Measurements from ENCODE around the gene SLC2A1. TPM values are rescaled to one million over a fixed set of nuclear protein-coding genes. Genes with fewer than 3 reads are reported as not detected.

Gene SLC2A1
- total and polyA plus RNA-seq, 9 of the 15 experiments (the other 6 are each of a cell fraction or from before 2014, with no cell fraction given): 12.6 to 153 (median 48.0) TPM

DNA sequence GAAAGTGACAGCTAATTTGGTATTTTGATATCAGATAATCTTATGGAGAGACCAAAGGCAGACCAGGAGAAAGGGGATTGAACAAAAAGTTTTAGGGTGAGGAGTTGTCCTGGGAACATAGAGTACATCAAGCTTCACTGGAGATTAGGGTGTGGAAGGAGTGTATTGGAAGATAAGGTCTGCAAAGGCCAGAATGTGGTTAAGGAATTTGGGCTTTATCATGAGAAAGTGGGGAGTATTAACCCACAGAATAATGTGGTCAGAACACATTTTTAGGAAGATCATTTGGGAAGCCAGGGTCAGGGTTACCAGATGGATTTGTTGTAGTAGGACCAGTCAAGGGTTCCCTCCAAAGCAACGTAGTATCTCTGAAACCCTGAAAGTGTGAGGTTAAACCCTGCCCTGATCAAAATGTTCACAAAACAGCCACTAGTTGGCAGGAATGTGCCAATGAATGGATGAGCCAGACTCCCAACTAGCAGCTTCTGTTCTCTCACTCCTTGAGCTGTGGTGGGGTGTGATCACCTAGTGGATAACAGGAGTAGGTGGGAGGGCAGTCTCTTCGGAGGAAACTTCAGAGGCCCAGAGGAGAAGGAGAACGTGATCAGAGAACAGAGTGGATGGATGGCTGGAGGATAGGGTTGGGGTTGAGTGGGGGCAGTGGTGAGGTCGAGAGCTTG is 35.8 kb downstream of the SLC2A1 start (continued):
- TF ChIP-seq, protein P1, sequence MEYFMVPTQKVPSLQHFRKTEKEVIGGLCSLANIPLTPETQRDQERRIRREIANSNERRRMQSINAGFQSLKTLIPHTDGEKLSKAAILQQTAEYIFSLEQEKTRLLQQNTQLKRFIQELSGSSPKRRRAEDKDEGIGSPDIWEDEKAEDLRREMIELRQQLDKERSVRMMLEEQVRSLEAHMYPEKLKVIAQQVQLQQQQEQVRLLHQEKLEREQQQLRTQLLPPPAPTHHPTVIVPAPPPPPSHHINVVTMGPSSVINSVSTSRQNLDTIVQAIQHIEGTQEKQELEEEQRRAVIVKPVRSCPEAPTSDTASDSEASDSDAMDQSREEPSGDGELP (CRISPR knock-in tag; IDR thresholded peaks at IDR 0.05; ENCODE audit: borderline replicate concordance): no peak
- TF ChIP-seq SMAD4 (CRISPR knock-in tag; conservative IDR thresholded peaks at IDR 0.05) (0 out of 2 replicates have a peak, but pooled peaks have one; percentile 27), CTBP1 (IDR thresholded peaks at IDR 0.05; ENCODE audit: borderline replicate concordance) (peak; percentile 77; the same call in 1 of the 2 replicates), EWSR1 (IDR thresholded peaks at IDR 0.05; ENCODE audit: borderline replicate concordance, low read depth, partially characterized antibody) (no peak), EGR1 (conservative IDR thresholded peaks at IDR 0.05) (peak; percentile 19; the same call in 1 of the 2 replicates), TRIM28 (IDR thresholded peaks at IDR 0.05) (peak; percentile 74), RNF2 (IDR thresholded peaks at IDR 0.05) (peak; percentile 24; the same call in 1 of the 2 replicates), FOXK2 (conservative IDR thresholded peaks at IDR 0.05 in 1 of 2, IDR thresholded peaks at IDR 0.05 in 1 of 2; ENCODE audit: low read depth in 2 of 2) (0 out of 4 replicates have a peak, but pooled peaks of 1 of the 2 experiments have one; percentile 14), STAG1 (CRISPR knock-in tag; IDR thresholded peaks at IDR 0.05; ENCODE audit: borderline replicate concordance) (no peak), XRCC5 (IDR thresholded peaks at IDR 0.05; ENCODE audit: low read depth, low read length) (peak; percentile 86), ZNF24 (IDR thresholded peaks at IDR 0.05) (peak; percentile 63; the same call in 1 of the 2 replicates), RFX1 (IDR thresholded peaks at IDR 0.05) (no peak; the same call in 1 of the 2 replicates), RCOR1 (IDR thresholded peaks at IDR 0.05; ENCODE audit: borderline replicate concordance in 1 of 2, low read depth in 2 of 2, low read length in 2 of 2) (0 out of 4 replicates have a peak, but pooled peaks of 1 of the 2 experiments have one; percentile 53), KLF1 (tag; IDR thresholded peaks at IDR 0.05) (0 out of 2 replicates have a peak, but pooled peaks have one; percentile 10), ETV6 (IDR thresholded peaks at IDR 0.05; ENCODE audit: borderline replicate concordance in 1 of 2, low read depth in 2 of 2, low read length in 1 of 2) (no peak), ETV6 (CRISPR knock-in tag; IDR thresholded peaks at IDR 0.05; ENCODE audit: borderline replicate concordance) (no peak), SMARCE1 (IDR thresholded peaks at IDR 0.05) (0 out of 2 replicates have a peak, but pooled peaks have one; percentile 44), MAZ (CRISPR knock-in tag; conservative IDR thresholded peaks at IDR 0.05 in 1 of 2, IDR thresholded peaks at IDR 0.05 in 1 of 2) (peak in 1 of 2 experiments; percentile 62; a peak in 1 of 4 replicates), ZNF668 (CRISPR knock-in tag; IDR thresholded peaks at IDR 0.05) (0 out of 2 replicates have a peak, but pooled peaks have one; percentile 4), MBD2 (IDR thresholded peaks at IDR 0.05; ENCODE audit: borderline replicate concordance, low read depth) (0 out of 2 replicates have a peak, but pooled peaks have one; percentile 18), ZNF445 (CRISPR knock-in tag; IDR thresholded peaks at IDR 0.05; ENCODE audit: low read depth) (peak; percentile 80)
- TF ChIP-seq, protein P2, sequence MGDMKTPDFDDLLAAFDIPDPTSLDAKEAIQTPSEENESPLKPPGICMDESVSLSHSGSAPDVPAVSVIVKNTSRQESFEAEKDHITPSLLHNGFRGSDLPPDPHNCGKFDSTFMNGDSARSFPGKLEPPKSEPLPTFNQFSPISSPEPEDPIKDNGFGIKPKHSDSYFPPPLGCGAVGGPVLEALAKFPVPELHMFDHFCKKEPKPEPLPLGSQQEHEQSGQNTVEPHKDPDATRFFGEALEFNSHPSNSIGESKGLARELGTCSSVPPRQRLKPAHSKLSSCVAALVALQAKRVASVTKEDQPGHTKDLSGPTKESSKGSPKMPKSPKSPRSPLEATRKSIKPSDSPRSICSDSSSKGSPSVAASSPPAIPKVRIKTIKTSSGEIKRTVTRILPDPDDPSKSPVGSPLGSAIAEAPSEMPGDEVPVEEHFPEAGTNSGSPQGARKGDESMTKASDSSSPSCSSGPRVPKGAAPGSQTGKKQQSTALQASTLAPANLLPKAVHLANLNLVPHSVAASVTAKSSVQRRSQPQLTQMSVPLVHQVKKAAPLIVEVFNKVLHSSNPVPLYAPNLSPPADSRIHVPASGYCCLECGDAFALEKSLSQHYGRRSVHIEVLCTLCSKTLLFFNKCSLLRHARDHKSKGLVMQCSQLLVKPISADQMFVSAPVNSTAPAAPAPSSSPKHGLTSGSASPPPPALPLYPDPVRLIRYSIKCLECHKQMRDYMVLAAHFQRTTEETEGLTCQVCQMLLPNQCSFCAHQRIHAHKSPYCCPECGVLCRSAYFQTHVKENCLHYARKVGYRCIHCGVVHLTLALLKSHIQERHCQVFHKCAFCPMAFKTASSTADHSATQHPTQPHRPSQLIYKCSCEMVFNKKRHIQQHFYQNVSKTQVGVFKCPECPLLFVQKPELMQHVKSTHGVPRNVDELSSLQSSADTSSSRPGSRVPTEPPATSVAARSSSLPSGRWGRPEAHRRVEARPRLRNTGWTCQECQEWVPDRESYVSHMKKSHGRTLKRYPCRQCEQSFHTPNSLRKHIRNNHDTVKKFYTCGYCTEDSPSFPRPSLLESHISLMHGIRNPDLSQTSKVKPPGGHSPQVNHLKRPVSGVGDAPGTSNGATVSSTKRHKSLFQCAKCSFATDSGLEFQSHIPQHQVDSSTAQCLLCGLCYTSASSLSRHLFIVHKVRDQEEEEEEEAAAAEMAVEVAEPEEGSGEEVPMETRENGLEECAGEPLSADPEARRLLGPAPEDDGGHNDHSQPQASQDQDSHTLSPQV (IDR thresholded peaks at IDR 0.05): peak; percentile 49
